Lung (tissue), 12 donors: ENCODE data around the gene PIEZO1. TPM values are rescaled to one million over a fixed set of nuclear protein-coding genes. Genes with fewer than 3 reads are reported as not detected.

Source experiments
- ATAC-seq: fragments of 200-7000 bp; cut with Tn5 transposase; one replicate; pipeline ENCODE4 v1.9.1; 2020; ENCODE audit warnings: moderate number of reproducible peaks; ENCODE audit not compliant: insufficient read depth, low FRiP score
- DNase-seq, 3 donors: peaks; one replicate each; pipeline ENCODE4 v3.0.0-alpha.2; 2013 to 2017
- H3K27ac ChIP-seq, 2 donors: one replicate each; pipeline ENCODE4 v1.5.1; 2013; ENCODE audit warnings: mild to moderate bottlenecking in 2 of 2, moderate library complexity in 2 of 2, control low read depth in 1 of 2, inconsistent platforms in 1 of 2, low read depth in 1 of 2, low read length in 1 of 2
- H3K27me3 ChIP-seq, 3 donors: one replicate each; pipeline ENCODE4 v1.5.1; 2013; ENCODE audit warnings: low read length in 2 of 3; ENCODE audit not compliant: control insufficient read depth in 3 of 3, insufficient read depth in 3 of 3
- H3K36me3 ChIP-seq, 4 donors: one replicate each; pipeline ENCODE4 v1.5.1; 2013; ENCODE audit warnings: low read length in 4 of 4, mild to moderate bottlenecking in 1 of 4, moderate library complexity in 1 of 4; ENCODE audit not compliant: control insufficient read depth in 4 of 4, insufficient read depth in 4 of 4
- H3K4me1 ChIP-seq, 5 donors: one replicate each; pipeline ENCODE4 v1.5.1; 2013; ENCODE audit warnings: low read length in 5 of 5, mild to moderate bottlenecking in 2 of 5, moderate library complexity in 1 of 5; ENCODE audit not compliant: control insufficient read depth in 5 of 5, insufficient read depth in 5 of 5
- H3K4me3 ChIP-seq: one replicate; pipeline ENCODE4 v1.5.1; 2013; ENCODE audit warnings: mild to moderate bottlenecking, control low read depth, moderate library complexity
- H3K9ac ChIP-seq, 2 donors: one replicate each; pipeline ENCODE4 v1.5.1; 2013; ENCODE audit warnings: low read length in 2 of 2, control low read depth in 1 of 2; ENCODE audit not compliant: insufficient read depth in 1 of 2
- H3K9me3 ChIP-seq, 4 donors: one replicate each; pipeline ENCODE4 v1.5.1; 2013; ENCODE audit warnings: low read length in 3 of 4, mild to moderate bottlenecking in 1 of 4, moderate library complexity in 1 of 4; ENCODE audit not compliant: control insufficient read depth in 4 of 4, insufficient read depth in 3 of 4
- WGBS, 2 donors: extraction: QIAGEN DNeasy Blood & Tissue Kit; methylation state at CpG; one replicate each; pipeline ENCODE4 v1.1.7; 2013; 5-methylcytosine and 5-hydroxymethylcytosine counted together
- polyA plus RNA-seq, 2 donors: library from polyadenylated mRNA; stranded (reverse); fragments of 200-250 nt; gene quantifications; one replicate each; pipeline ENCODE4 v1.2.1, GENCODE V29; 2013
- total RNA-seq, 2 donors: library from RNA; depleted of rRNA in 1 of 2; stranded (reverse); fragments of >200 nt in 1 of 2; gene quantifications; one replicate each; pipeline ENCODE4 v1.2.1, GENCODE V29; 2014 to 2021
- TF ChIP-seq, protein P1 (sequence below): IDR thresholded peaks from 2 replicates; pipeline ENCODE4 v1.5.1; 2012; ENCODE audit warnings: mild to moderate bottlenecking; ENCODE audit errors: control extremely low read depth, extremely low read depth
- donor health status: control.
- donor health status: control.
- donor health status: Bipolar disorder and iron deficiency.
- donor health status: healthy.
- donor health status: DM: yes; HTN: yes; CAD: no.

PIEZO1 gene
- total and polyA plus RNA-seq, 4 donors, result 113 to 207 (median 190) TPM

DNA sequence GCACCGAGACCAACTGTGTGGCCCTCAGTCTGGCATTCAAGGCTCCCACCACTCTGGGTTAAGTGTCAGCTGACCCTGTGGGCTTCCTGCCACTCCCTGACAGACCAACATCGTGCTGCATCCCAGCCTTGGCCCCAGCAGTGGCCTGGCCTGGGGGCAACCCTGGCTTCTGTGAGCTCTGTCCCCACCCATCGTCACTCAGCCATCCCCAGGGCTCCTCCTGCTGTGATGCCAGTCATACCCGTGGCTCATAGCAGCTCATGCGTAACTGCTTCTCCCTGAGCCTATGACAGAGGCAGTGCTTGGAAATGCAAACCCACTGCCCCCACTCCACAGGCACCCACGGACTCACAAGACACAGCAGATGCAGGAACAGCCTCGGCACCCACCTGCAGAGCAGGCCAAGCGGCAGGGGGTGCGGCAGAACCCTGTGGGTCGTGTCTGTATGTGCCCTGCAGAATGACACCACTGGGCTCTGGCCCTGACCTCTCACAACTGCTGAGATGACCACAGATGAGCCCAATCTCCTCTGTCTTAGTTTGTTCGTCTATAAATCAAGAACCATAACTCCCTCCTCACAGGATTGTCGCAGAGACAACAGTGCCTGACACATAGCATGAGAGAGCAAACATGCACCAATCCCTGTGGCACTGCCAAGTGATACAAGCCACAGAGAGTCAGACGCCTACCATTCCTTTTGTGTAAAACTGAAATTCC, 26.6 kb downstream of the PIEZO1 start:
- WGBS, 2 donors, result 79 to 80% methylated on average over 13 of the region's 13 CpGs
- H3K36me3 ChIP-seq, result peaks cover 0 to 10% (median 2%) of the 10 kb centered on the region in 4 donors
- no peaks in the 10 kb centered on the region for H3K9me3 ChIP-seq
- ATAC-seq (no peak), DNase-seq (no peak)
- H3K27me3 ChIP-seq, result no peaks in the 10 kb centered on the region
- peak overlapping the region in 1 of 2 donors; percentile 39 for H3K27ac ChIP-seq
- no peak overlapping the region for H3K4me3 ChIP-seq
- H3K9ac ChIP-seq, result no peak overlapping the region
- peaks cover 0 to 28% (median 9%) of the 10 kb centered on the region in 5 donors for H3K4me1 ChIP-seq
- TF ChIP-seq, protein P1, sequence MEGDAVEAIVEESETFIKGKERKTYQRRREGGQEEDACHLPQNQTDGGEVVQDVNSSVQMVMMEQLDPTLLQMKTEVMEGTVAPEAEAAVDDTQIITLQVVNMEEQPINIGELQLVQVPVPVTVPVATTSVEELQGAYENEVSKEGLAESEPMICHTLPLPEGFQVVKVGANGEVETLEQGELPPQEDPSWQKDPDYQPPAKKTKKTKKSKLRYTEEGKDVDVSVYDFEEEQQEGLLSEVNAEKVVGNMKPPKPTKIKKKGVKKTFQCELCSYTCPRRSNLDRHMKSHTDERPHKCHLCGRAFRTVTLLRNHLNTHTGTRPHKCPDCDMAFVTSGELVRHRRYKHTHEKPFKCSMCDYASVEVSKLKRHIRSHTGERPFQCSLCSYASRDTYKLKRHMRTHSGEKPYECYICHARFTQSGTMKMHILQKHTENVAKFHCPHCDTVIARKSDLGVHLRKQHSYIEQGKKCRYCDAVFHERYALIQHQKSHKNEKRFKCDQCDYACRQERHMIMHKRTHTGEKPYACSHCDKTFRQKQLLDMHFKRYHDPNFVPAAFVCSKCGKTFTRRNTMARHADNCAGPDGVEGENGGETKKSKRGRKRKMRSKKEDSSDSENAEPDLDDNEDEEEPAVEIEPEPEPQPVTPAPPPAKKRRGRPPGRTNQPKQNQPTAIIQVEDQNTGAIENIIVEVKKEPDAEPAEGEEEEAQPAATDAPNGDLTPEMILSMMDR, result no peak

DNA sequence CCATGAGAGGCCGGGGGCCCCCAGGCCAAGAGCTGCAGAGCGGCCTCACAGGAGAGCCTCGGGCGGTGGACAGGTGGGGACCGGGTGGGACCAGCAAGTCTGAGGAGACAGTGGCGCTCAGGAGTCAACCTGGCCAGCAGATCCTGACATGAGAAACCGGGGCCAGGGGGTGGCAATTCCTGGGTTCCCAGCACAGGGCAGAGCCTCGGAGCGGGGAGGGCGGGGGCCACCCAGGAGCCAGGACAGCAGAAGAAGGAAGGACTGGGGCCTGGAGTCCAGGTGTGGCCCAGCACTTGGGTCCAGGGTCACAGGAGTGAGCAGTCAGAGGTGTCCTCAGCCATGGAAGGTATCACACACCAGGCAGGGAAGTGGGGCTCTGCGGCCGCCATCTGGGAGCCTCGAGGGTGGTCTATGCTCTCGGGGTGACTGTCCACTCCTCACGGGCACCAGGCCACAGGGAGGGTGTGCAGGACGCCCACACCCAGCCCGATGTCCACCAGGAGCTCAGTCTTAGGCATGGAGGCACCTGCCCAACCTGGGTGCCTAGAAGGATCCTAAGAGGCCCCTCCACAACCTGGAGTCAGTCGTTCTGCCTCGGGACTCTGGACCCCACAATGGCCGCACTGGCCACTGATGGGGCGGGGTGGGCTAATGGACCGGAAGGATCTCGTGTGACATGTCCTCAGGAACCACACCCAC, 29.1 kb downstream of the PIEZO1 start:
- Histone ChIP-seq H3K9me3 (no peaks in the 10 kb centered on the region), H3K36me3 (peaks cover 0 to 15% (median 2%) of the 10 kb centered on the region in 4 donors), H3K9ac (no peak overlapping the region), H3K27me3 (no peaks in the 10 kb centered on the region), H3K4me1 (peaks cover 0 to 15% (median 8%) of the 10 kb centered on the region in 5 donors), H3K27ac (peak overlapping the region in 1 of 2 donors; percentile 10), H3K4me3 (no peak overlapping the region)
- WGBS, 2 donors, result 85 to 87% methylated on average over 23 of the region's 23 CpGs
- DNase-seq (no peak), ATAC-seq (no peak)
- TF ChIP-seq, protein P1, result no peak

DNA sequence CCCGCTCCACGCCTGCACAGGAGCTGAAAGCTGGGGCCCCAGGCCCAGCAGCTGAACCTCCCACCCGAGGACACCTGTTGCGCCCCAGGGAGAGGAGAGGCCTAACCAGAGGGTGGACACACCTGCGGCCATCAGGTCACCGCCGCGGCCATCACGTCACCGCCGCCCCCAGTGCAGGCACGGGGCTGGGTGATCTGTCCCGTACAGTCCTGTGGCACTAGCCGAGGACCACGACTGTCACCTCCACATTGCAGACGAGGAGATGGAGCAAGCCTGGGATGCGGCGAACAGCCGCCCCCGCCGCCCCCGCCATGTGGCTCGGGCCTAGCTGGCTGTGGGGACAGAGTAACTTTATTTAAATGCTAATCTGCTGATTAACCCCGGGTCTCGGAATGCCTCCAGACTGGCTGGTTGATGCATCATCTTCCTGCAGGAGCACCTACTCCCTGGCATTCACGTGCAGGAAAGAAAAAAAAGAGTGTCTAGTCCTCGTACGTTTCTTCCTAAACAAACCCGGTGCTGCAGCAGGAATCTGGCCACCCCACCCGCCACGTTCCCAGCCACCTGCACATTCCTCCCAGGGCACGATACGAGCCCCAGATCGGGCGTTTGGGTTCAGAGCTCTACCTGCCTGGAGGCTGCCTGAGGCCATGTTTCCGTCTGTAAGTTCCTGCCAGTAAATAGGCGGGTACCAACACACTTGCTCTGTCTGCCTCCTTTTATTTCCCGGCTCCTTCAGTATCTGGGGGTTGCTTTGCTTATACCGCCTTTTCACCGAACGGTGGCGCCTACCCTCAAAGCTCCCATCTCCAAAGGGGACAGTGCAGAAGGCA, 29.9 kb downstream of the PIEZO1 start:
- DNase-seq (no peak), ATAC-seq (no peak)
- Histone ChIP-seq H3K9ac (no peak overlapping the region), H3K27me3 (no peaks in the 10 kb centered on the region), H3K27ac (no peak overlapping the region), H3K4me3 (no peak overlapping the region), H3K9me3 (no peaks in the 10 kb centered on the region), H3K4me1 (peaks cover 0 to 12% (median 5%) of the 10 kb centered on the region in 5 donors), H3K36me3 (peaks cover 0 to 15% (median 2%) of the 10 kb centered on the region in 4 donors)
- TF ChIP-seq, protein P1, result no peak
- WGBS, 2 donors, result 78 to 81% methylated on average over 40 to 42 of the region's 42 CpGs
